ENCODE results near the gene CLTB.

Gene CLTB

DNA sequence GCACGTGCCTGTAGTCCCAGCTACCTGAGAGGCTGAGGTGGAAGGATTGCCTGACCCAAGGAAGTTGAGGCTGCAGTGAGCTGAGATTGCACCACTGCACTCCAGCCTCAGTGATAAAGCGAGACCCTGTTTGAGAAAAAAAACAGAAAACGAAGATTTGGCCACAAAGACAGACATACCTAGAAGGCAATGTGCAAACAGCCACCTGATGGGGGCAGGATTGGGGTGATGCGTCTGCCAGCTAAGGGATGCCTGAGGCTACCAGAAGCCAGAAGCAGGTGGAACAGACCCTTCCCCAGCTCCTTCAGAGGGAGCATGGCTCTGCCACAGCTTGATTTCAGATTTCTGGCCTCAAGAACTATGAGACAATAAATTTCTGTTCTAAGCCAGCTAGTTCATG lies 24.9 kb downstream of the CLTB start:
- H3K4me2 ChIP-seq (ENCODE audit: low read length), result no peak overlapping the region
- H3K27ac ChIP-seq (ENCODE audit: low read depth, low read length), result no peak overlapping the region
- H3K4me1 ChIP-seq (ENCODE audit: control insufficient read depth, low read length), result peaks cover 16% of the 10 kb centered on the region

DNA sequence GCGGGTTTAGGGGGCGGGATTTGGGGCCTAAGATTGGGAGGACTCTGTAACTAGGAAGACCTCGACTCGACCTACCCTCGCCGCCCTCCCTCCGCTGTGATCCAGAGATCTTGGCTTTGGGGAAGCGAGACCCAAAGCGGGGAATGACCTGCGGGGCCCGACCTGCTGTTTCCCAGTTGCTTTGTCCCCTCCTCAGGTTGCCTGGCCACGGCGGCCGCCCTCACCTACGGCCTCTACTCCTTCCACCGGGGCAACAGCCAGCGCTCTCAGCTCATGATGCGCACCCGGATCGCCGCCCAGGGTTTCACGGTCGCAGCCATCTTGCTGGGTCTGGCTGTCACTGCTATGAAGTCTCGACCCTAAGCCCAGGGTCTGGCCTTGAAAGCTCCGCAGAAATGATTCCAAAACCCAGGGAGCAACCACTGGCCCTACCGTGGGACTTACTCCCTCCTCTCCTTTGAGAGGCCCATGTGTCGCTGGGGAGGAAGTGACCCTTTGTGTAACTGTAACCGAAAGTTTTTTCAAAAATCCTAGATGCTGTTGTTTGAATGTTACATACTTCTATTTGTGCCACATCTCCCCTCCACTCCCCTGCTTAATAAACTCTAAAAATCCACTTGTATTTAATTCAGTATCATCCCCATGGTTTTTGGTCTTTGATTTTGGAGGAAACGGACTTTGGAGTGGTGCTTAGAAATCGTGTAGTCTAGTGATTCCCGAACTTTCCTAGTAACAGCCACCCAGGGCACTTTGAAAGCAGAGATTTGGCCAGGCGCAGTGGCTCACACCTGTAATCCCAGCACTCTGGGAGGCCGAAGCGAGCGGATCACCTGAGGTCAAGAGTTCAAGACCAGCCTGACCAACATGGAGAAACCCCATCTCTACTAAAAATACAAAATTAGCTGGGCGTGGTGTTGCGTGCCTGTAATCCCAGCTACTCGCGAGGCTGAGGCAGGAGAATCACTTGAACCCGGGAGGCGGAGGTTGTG lies 26.9 kb downstream of the CLTB start:
- peaks cover 2% of the 10 kb centered on the region; the same call in 1 of the 2 replicates for H3F3A ChIP-seq (ENCODE audit: control insufficient read depth, insufficient read depth)
- H3K36me3 ChIP-seq (ENCODE audit: control insufficient read depth, low read length), result peaks cover 68% of the 10 kb centered on the region
- peak overlapping the region; percentile 97 for H3K4me3 ChIP-seq (ENCODE audit: low read length)
- peak overlapping the region; percentile 61 for H3K4me2 ChIP-seq (ENCODE audit: low read length)
- peaks cover 20% of the 10 kb centered on the region for H3K4me1 ChIP-seq (ENCODE audit: control insufficient read depth, low read length)
- peaks cover 65% of the 10 kb centered on the region for H3K79me2 ChIP-seq (ENCODE audit: control insufficient read depth, low read length)
- TF ChIP-seq, protein P1, sequence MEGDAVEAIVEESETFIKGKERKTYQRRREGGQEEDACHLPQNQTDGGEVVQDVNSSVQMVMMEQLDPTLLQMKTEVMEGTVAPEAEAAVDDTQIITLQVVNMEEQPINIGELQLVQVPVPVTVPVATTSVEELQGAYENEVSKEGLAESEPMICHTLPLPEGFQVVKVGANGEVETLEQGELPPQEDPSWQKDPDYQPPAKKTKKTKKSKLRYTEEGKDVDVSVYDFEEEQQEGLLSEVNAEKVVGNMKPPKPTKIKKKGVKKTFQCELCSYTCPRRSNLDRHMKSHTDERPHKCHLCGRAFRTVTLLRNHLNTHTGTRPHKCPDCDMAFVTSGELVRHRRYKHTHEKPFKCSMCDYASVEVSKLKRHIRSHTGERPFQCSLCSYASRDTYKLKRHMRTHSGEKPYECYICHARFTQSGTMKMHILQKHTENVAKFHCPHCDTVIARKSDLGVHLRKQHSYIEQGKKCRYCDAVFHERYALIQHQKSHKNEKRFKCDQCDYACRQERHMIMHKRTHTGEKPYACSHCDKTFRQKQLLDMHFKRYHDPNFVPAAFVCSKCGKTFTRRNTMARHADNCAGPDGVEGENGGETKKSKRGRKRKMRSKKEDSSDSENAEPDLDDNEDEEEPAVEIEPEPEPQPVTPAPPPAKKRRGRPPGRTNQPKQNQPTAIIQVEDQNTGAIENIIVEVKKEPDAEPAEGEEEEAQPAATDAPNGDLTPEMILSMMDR (IDR thresholded peaks at IDR 0.05; ENCODE audit: low read depth, low read length, poor library complexity, severe bottlenecking), result no peak
- TF ChIP-seq EZH2phosphoT487 (IDR thresholded peaks at IDR 0.05; ENCODE audit: borderline replicate concordance, low read length), result no peak
- H3K27ac ChIP-seq (ENCODE audit: low read depth, low read length), result peak overlapping the region; percentile 86
- peaks cover 15% of the 10 kb centered on the region; the same call in 1 of the 2 replicates for H4K20me1 ChIP-seq (ENCODE audit: control insufficient read depth, insufficient read depth, low read depth, low read length)
- no peaks in the 10 kb centered on the region for H3K9me2 ChIP-seq (replicated peaks; ENCODE audit: control insufficient read depth, low read length)
- H3K27me3 ChIP-seq (ENCODE audit: control insufficient read depth, low read length), result no peaks in the 10 kb centered on the region
- no peaks in the 10 kb centered on the region for H3K9me3 ChIP-seq (ENCODE audit: control insufficient read depth, insufficient read depth, low read length)

More for the DNA sequence above, 24.9 kb downstream of the CLTB start:
- H3F3A ChIP-seq (ENCODE audit: control insufficient read depth, insufficient read depth), result no peaks in the 10 kb centered on the region
- no peaks in the 10 kb centered on the region for H3K9me3 ChIP-seq (ENCODE audit: control insufficient read depth, insufficient read depth, low read length)
- H3K27me3 ChIP-seq (ENCODE audit: control insufficient read depth, low read length), result no peaks in the 10 kb centered on the region
- H3K36me3 ChIP-seq (ENCODE audit: control insufficient read depth, low read length), result peaks cover 48% of the 10 kb centered on the region
- H3K9me2 ChIP-seq (replicated peaks; ENCODE audit: control insufficient read depth, low read length), result no peaks in the 10 kb centered on the region
- peaks cover 45% of the 10 kb centered on the region for H3K79me2 ChIP-seq (ENCODE audit: control insufficient read depth, low read length)
- H4K20me1 ChIP-seq (ENCODE audit: control insufficient read depth, insufficient read depth, low read depth, low read length), result peaks cover 8% of the 10 kb centered on the region; the same call in 1 of the 2 replicates
- no peak for TF ChIP-seq EZH2phosphoT487 (IDR thresholded peaks at IDR 0.05; ENCODE audit: borderline replicate concordance, low read length)
- TF ChIP-seq, protein P1 (IDR thresholded peaks at IDR 0.05; ENCODE audit: low read depth, low read length, poor library complexity, severe bottlenecking), result no peak
- no peak overlapping the region for H3K4me3 ChIP-seq (ENCODE audit: low read length)

DNA sequence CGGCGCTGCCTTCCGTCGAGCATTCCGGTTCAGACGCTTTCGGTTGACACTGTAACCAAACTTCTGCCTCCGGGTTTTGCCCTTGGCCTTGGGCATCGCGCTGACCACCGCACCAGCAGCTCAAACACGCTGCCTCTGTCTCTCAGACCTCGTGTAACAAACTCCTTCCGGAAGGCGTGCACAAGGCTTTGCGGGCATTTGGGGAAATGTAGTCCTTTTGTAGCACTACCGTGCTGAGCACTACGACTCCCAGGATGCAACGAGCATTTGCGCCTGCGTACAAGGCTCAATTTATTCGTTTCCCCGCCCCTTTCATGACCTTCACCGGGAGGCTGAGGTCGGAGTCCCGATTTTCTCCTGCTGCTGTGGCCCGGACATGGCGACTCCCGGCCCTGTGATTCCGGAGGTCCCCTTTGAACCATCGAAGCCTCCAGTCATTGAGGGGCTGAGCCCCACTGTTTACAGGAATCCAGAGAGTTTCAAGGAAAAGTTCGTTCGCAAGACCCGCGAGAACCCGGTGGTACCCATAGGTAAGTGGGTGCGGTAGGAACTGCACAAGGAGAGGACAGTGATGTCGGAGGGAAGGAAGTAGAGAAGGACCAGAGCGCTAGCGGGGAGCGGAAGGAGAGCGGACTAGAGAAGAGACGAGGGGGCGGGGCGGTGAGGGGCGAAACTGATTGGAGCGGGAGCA lies 27.8 kb downstream of the CLTB start, which contains the start of the genes HIGD2A and NOP16:
Gene HIGD2A (plus strand): TSS at position 308 of the 691 bp plus-strand sequence. CDS start 69 bp downstream, at position 377.
Gene NOP16 (minus strand): TSS at position 155 of the 691 bp plus-strand sequence. CDS start 59 bp downstream, at position 96.
- peaks cover 20% of the 10 kb centered on the region for H3K4me1 ChIP-seq (ENCODE audit: control insufficient read depth, low read length)
- no peaks in the 10 kb centered on the region for H3K9me2 ChIP-seq (replicated peaks; ENCODE audit: control insufficient read depth, low read length)
- H3K4me3 ChIP-seq (ENCODE audit: low read length), result peak within 1 kb of the TSS; percentile 97
- TF ChIP-seq, protein P1 (IDR thresholded peaks at IDR 0.05; ENCODE audit: low read depth, low read length, poor library complexity, severe bottlenecking), result no peak
- no peak for TF ChIP-seq EZH2phosphoT487 (IDR thresholded peaks at IDR 0.05; ENCODE audit: borderline replicate concordance, low read length)
- peak within 1 kb of the TSS; percentile 86 for H3K27ac ChIP-seq (ENCODE audit: low read depth, low read length)
- peaks cover 66% of the 10 kb centered on the region for H3K79me2 ChIP-seq (ENCODE audit: control insufficient read depth, low read length)
- peaks cover 18% of the 10 kb centered on the region; the same call in 1 of the 2 replicates for H4K20me1 ChIP-seq (ENCODE audit: control insufficient read depth, insufficient read depth, low read depth, low read length)
- no peaks in the 10 kb centered on the region for H3K9me3 ChIP-seq (ENCODE audit: control insufficient read depth, insufficient read depth, low read length)
- peaks cover 2% of the 10 kb centered on the region; the same call in 1 of the 2 replicates for H3F3A ChIP-seq (ENCODE audit: control insufficient read depth, insufficient read depth)
- H3K27me3 ChIP-seq (ENCODE audit: control insufficient read depth, low read length), result no peaks in the 10 kb centered on the region
- peaks cover 77% of the 10 kb centered on the region for H3K36me3 ChIP-seq (ENCODE audit: control insufficient read depth, low read length)
- H3K4me2 ChIP-seq (ENCODE audit: low read length), result peak within 1 kb of the TSS; percentile 91
